BE2C (cell line): Measurements from ENCODE around the gene MT1M.

ENCODE experiments used
- DNase-seq: peaks from one replicate; pipeline ENCODE4 v3.0.0-alpha.2; 2020
- H3K27me3 ChIP-seq: fragments of 250-450 bp; sonication (Bioruptor Pico); 2 replicates; pipeline ENCODE4 v1.5.1; 2020; ENCODE audit warnings: mild to moderate bottlenecking
- H3K36me3 ChIP-seq: fragments of 250-450 bp; sonication (Bioruptor Pico); 2 replicates; pipeline ENCODE4 v1.5.1; 2020; ENCODE audit warnings: mild to moderate bottlenecking
- H3K4me1 ChIP-seq: fragments of 250-450 bp; sonication (Bioruptor Pico); 2 replicates; pipeline ENCODE4 v1.5.1; 2020
- H3K4me3 ChIP-seq: 2 replicates; pipeline ENCODE4 v1.5.1; 2011; ENCODE audit warnings: low read depth, low read length
- H3K9me3 ChIP-seq: fragments of 250-450 bp; sonication (Bioruptor Pico); 2 replicates; pipeline ENCODE4 v1.5.1; 2020
- TF ChIP-seq, protein P1 (sequence below): IDR thresholded peaks from 2 replicates; pipeline ENCODE4 v1.5.1; 2012; ENCODE audit warnings: mild to moderate bottlenecking, low read depth, low read length

MT1M gene

DNA sequence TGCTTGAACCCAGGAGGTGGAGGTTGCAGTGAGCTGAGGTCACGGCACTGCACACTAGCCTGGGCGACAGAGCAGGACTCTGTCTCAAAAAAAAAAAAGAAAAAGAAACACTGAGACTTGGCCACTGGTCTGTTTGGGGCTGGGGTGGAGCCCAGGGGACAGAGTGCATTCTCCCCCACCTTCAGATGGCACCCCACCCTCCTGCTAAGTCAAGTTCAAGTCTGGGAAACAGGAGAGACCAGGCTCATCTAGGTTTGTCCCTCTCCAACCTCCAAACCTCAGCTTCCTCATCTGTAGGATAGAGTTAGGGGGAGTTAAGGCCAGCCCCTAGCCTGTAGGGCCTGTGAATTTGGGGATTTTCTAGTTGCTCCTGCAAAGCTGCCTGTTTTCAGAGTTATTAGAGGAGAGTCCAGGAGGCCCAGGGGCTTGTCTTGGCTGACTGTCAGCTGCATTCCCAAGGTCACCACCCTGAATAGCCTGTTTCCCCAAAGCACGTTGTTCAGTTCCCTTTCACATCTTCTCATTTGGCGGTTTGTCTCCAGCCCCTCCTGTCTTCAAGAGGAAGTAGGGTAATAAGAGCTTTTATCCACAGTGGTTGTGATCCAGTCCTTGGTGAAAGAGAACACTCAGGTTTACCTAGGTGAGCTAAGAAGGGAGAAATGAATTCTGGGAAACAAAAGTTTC, 40.9 kb upstream of the MT1M start:
- no peaks in the 10 kb centered on the region for H3K9me3 ChIP-seq
- no peak for DNase-seq
- H3K4me1 ChIP-seq, result no peaks in the 10 kb centered on the region
- no peak overlapping the region for H3K4me3 ChIP-seq
- no peaks in the 10 kb centered on the region for H3K36me3 ChIP-seq
- H3K27me3 ChIP-seq, result peaks cover 39% of the 10 kb centered on the region
- TF ChIP-seq, protein P1, sequence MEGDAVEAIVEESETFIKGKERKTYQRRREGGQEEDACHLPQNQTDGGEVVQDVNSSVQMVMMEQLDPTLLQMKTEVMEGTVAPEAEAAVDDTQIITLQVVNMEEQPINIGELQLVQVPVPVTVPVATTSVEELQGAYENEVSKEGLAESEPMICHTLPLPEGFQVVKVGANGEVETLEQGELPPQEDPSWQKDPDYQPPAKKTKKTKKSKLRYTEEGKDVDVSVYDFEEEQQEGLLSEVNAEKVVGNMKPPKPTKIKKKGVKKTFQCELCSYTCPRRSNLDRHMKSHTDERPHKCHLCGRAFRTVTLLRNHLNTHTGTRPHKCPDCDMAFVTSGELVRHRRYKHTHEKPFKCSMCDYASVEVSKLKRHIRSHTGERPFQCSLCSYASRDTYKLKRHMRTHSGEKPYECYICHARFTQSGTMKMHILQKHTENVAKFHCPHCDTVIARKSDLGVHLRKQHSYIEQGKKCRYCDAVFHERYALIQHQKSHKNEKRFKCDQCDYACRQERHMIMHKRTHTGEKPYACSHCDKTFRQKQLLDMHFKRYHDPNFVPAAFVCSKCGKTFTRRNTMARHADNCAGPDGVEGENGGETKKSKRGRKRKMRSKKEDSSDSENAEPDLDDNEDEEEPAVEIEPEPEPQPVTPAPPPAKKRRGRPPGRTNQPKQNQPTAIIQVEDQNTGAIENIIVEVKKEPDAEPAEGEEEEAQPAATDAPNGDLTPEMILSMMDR, result no peak

DNA sequence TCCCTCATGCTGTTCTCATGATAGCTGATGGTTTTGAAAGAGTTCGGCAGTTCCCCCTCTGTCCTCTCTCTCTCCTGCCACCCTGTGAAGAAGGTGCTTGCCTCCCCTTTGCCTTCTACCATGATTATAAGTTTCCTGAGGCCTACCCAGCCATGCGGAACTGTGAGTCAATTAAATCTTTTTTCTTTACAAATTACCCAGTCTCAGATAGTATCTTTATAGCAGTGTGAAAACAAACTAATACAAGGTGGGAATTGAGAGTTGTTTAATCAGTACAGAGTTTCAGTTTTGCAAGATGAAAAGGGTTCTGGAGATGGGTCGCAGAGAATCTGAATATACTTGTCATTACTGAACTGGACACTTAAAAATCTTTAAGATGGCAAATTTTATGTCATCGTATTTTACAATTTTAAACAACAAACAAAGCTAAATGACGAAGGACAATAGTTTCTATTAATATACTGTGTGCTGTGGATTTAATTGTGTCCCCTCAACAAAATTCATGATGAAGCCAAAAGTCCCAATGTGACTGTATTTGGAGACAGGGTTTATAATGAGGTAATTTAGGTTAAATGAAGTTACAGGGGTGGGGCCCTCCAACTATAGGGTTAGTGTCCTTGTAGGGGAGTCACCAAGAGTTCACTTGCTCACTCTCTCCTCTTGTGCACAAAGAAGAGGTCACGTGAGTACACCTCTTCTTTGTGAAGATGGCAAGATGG, 38.7 kb upstream of the MT1M start:
- H3K4me3 ChIP-seq, result no peak overlapping the region
- no peaks in the 10 kb centered on the region for H3K36me3 ChIP-seq
- H3K9me3 ChIP-seq, result no peaks in the 10 kb centered on the region
- no peaks in the 10 kb centered on the region for H3K4me1 ChIP-seq
- H3K27me3 ChIP-seq, result peaks cover 21% of the 10 kb centered on the region
- DNase-seq, result no peak
- TF ChIP-seq, protein P1, result no peak

DNA sequence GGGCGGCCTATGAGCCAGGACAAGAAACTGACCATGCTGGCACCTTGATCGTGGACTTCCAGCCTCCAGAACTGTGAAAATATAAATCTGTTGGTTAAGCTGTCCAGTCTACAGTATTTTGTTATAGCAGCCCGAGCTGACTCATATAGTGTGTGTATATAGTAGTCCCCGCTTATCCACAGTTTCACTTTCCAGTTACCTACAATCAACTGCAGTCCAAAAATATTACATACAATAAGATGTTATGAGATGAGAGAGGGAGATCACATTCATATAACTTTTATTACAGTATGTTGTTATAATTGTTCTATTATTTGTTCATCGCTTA, 38.2 kb upstream of the MT1M start:
- TF ChIP-seq, protein P1, result no peak
- no peak for DNase-seq
- H3K9me3 ChIP-seq, result no peaks in the 10 kb centered on the region
- H3K36me3 ChIP-seq, result no peaks in the 10 kb centered on the region
- H3K4me3 ChIP-seq, result no peak overlapping the region
- H3K27me3 ChIP-seq, result peaks cover 16% of the 10 kb centered on the region
- H3K4me1 ChIP-seq, result no peaks in the 10 kb centered on the region

DNA sequence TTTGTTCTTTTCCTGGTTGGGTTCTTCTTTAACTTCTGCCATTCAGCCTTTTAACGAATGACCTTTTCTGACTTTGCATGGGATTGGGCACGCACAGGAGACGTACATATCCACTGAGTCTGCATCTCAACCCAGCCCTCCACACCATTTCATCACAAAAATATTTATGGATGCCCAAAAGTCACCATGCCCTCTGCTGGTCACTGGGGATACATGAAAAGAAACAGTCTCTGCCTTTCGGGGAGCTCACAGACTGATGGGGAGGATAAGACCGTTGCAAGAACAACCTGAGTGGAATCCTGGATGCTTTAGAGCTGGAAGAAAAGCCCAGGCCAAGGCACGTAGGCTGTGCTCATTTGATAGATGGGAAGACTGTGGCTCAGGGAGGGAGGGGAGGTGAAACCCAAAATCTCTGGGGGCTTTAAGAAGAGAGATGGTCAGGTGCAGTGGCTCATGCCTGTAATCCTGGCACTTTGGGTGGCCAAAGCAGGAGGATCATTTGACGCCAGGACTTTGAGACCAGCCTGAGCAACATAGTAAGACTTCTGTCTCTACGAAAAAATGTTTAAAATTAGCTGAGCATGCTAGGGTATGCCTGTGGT, 32.0 kb upstream of the MT1M start:
- TF ChIP-seq, protein P1, result peak; percentile 79
- H3K9me3 ChIP-seq, result no peaks in the 10 kb centered on the region
- H3K27me3 ChIP-seq, result no peaks in the 10 kb centered on the region; the same call in 1 of the 2 replicates
- peak; percentile 48 for DNase-seq
- H3K4me1 ChIP-seq, result no peaks in the 10 kb centered on the region
- H3K4me3 ChIP-seq, result no peak overlapping the region
- no peaks in the 10 kb centered on the region for H3K36me3 ChIP-seq

DNA sequence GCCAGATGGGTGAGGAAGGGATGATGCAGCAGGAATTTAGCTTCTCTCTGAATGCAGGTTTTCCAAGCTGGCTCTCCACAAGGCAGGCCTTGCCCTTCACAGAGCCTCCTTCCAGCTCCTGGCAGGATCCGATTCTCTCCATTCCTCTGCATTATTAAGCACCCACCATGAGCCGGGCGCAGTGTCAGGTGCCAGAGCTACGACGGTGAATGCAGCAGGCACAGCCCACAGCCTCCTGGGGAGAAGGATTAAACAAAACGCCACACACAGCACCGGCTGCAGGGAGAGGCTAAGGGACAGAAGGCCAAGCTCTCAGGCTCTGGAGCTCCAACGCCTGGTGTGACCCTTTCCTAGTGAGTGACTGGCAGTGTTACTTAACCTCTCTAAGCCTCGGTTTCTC, 31.1 kb upstream of the MT1M start:
- DNase-seq, result no peak
- TF ChIP-seq, protein P1, result no peak
- no peak overlapping the region for H3K4me3 ChIP-seq
- no peaks in the 10 kb centered on the region; the same call in 1 of the 2 replicates for H3K27me3 ChIP-seq
- no peaks in the 10 kb centered on the region for H3K4me1 ChIP-seq
- H3K9me3 ChIP-seq, result no peaks in the 10 kb centered on the region
- no peaks in the 10 kb centered on the region for H3K36me3 ChIP-seq

DNA sequence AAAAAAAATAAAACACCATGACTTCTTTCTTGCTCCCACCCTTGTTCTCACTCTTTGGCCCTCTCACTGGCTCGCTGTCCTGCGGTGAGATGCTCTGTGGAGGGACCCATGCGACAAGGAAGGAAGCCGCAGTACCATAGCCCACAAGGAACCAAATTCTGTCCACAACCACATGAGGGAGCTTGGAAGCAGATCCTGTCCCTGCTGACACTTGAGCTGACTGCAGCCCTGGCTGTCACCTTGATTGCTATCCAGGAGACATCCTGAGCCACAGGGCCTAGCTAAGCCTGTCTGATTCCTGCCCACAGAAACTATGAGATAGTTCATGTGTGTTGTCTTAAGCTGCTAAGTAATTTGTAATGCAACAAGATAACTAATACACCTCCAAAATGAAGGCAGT, 28.9 kb upstream of the MT1M start:
- DNase-seq, result peak; percentile 52
- no peaks in the 10 kb centered on the region for H3K9me3 ChIP-seq
- H3K36me3 ChIP-seq, result no peaks in the 10 kb centered on the region
- TF ChIP-seq, protein P1, result peak; percentile 62
- peaks cover 3% of the 10 kb centered on the region; the same call in 1 of the 2 replicates for H3K4me1 ChIP-seq
- H3K4me3 ChIP-seq, result no peak overlapping the region
- H3K27me3 ChIP-seq, result no peaks in the 10 kb centered on the region
